B cell (primary cell): ENCODE results near the gene PSMB10.

ENCODE experiments used
- CTCF ChIP-seq: fragments of 200-600 bp; IDR thresholded peaks from one replicate; pipeline ENCODE4 v1.8.0; 2022; ENCODE audit warnings: antibody characterized with exemption, mild to moderate bottlenecking
- EZH2 ChIP-seq: IDR thresholded peaks from 2 replicates; pipeline ENCODE4 v1.6.1; 2012; ENCODE audit warnings: borderline replicate concordance, low read depth, mild to moderate bottlenecking, moderate library complexity, low read length; ENCODE audit not compliant: insufficient read depth, poor library complexity, severe bottlenecking

GRCh38 chr16:67946966-67947558 lies 10.4 kb upstream of the PSMB10 start:
- no peak for TF ChIP-seq CTCF
- TF ChIP-seq EZH2: no peak
